Stimulated activated CD8-positive, alpha-beta memory T cell treated with anti-CD3 and anti-CD28 coated beads, Interleukin-15, amount 100 ng/mL, for 1 hour (primary cell): ENCODE data around the gene KLHL41.
"Not testable (repeated sequence)": the region's sequence is repeated elsewhere in the genome, so short reads cannot be mapped to it uniquely, and the experiment has no call there.

Experiments
- DNase-seq: peaks from one replicate; pipeline ENCODE4 v3.0.0-alpha.2; 2020; ENCODE audit warnings: low read depth

Gene KLHL41

GRCh38 chr2:169510496-169510895 is 994 bp downstream of the KLHL41 start:
- DNase-seq, result no peak

- no peak for DNase-seq
Observed at GRCh38 chr2:169511818-169512217, 2.3 kb downstream of the KLHL41 start.

GRCh38 chr2:169512525-169512924 is 3.0 kb downstream of the KLHL41 start:
- no peak for DNase-seq

- DNase-seq, result no peak
Observed at GRCh38 chr2:169513094-169513493, 3.6 kb downstream of the KLHL41 start.

GRCh38 chr2:169513926-169514325 is 4.4 kb downstream of the KLHL41 start:
- DNase-seq, result no peak

GRCh38 chr2:169514758-169515157 is 5.3 kb downstream of the KLHL41 start:
- not testable (repeated sequence) for DNase-seq

GRCh38 chr2:169516488-169516995 is 7.0 kb downstream of the KLHL41 start:
- not testable (repeated sequence) for DNase-seq

GRCh38 chr2:169520896-169521295 is 11.4 kb downstream of the KLHL41 start:
- DNase-seq, result no peak

- no peak for DNase-seq
Observed at GRCh38 chr2:169523681-169524080, 14.2 kb downstream of the KLHL41 start.

GRCh38 chr2:169525434-169525833 is 15.9 kb downstream of the KLHL41 start:
- DNase-seq, result no peak

- no peak for DNase-seq
Observed at GRCh38 chr2:169526451-169526850, 16.9 kb downstream of the KLHL41 start.

- DNase-seq, result peak; percentile 66
Observed at GRCh38 chr2:169528271-169528701, 18.8 kb downstream of the KLHL41 start.

- not testable (repeated sequence) for DNase-seq
Observed at GRCh38 chr2:169539460-169539859, 30.0 kb downstream of the KLHL41 start.

GRCh38 chr2:169540146-169540545 is 30.6 kb downstream of the KLHL41 start:
- no peak for DNase-seq

- DNase-seq, result no peak
Observed at GRCh38 chr2:169542433-169542832, 32.9 kb downstream of the KLHL41 start.

GRCh38 chr2:169546756-169547155 is 37.3 kb downstream of the KLHL41 start:
- no peak for DNase-seq

- DNase-seq, result no peak
Observed at GRCh38 chr2:169561364-169561763, 51.9 kb downstream of the KLHL41 start.

- not testable (repeated sequence) for DNase-seq
Observed at GRCh38 chr2:169562084-169562483, 52.6 kb downstream of the KLHL41 start.

GRCh38 chr2:169562519-169562918 is 53.0 kb downstream of the KLHL41 start:
- no peak for DNase-seq

GRCh38 chr2:169565686-169566085 is 56.2 kb downstream of the KLHL41 start:
- DNase-seq, result no peak

GRCh38 chr2:169569948-169570347 is 60.4 kb downstream of the KLHL41 start:
- DNase-seq, result no peak

GRCh38 chr2:169570752-169571151 is 61.2 kb downstream of the KLHL41 start:
- not testable (repeated sequence) for DNase-seq

GRCh38 chr2:169571571-169571970 is 62.1 kb downstream of the KLHL41 start:
- DNase-seq, result no peak

GRCh38 chr2:169572189-169572588 is 62.7 kb downstream of the KLHL41 start:
- DNase-seq, result no peak

- no peak for DNase-seq
Observed at GRCh38 chr2:169572821-169573159, 63.3 kb downstream of the KLHL41 start.
